OCI-LY3 (cell line): ENCODE measurements around the gene TVP23C.

Experiments used
- H2AFZ ChIP-seq: fragments of 200-600, 300-600 bp; shearing (Covaris generic); 2 replicates; pipeline ENCODE4 v1.6.0; 2014; ENCODE audit warnings: antibody characterized with exemption, low read depth, low read length
- H3K27ac ChIP-seq: fragments of 200-600, 300-600 bp; sonication (generic); 2 replicates; pipeline ENCODE4 v1.5.1; 2014; ENCODE audit warnings: mild to moderate bottlenecking, low read length, moderate library complexity, mixed read lengths
- H3K27me3 ChIP-seq: fragments of 200-600, 300-600 bp; sonication (generic); 2 replicates; pipeline ENCODE4 v1.6.1; 2014; ENCODE audit warnings: low read depth, low read length, mixed read lengths
- H3K36me3 ChIP-seq: fragments of 200-600, 300-600 bp; sonication (generic); replicated peaks from 2 replicates; pipeline ENCODE3; 2014; ENCODE audit warnings: low read depth, low read length, mixed read lengths
- H3K4me1 ChIP-seq: fragments of 300-600, 200-600 bp; sonication (generic); 2 replicates; pipeline ENCODE4 v1.6.1; 2014; ENCODE audit warnings: low read length, mixed read lengths
- H3K4me2 ChIP-seq: fragments of 200-600, 300-600 bp; sonication (generic); 2 replicates; pipeline ENCODE4 v1.6.1; 2014; ENCODE audit warnings: low read length, mixed read lengths
- H3K4me3 ChIP-seq: fragments of 300-600, 200-600 bp; sonication (generic); 2 replicates; pipeline ENCODE4 v1.5.1; 2014; ENCODE audit warnings: antibody characterized with exemption, mild to moderate bottlenecking, low read length, moderate library complexity
- H3K79me2 ChIP-seq: fragments of 300-600, 200-600 bp; shearing (Covaris generic); 2 replicates; pipeline ENCODE4 v1.6.1; 2014; ENCODE audit warnings: mild to moderate bottlenecking, low read length, mixed read lengths
- H3K9ac ChIP-seq: fragments of 300-600, 200-600 bp; shearing (Covaris generic); 2 replicates; pipeline ENCODE4 v1.6.0; 2014; ENCODE audit warnings: mild to moderate bottlenecking, low read length, moderate library complexity
- H3K9me3 ChIP-seq: fragments of 200-600, 300-600 bp; shearing (Covaris generic); 2 replicates; pipeline ENCODE4 v1.6.1; 2014; ENCODE audit warnings: low read length, mixed read lengths; ENCODE audit not compliant: insufficient read depth
- H4K20me1 ChIP-seq: fragments of 200-600, 300-600 bp; sonication (generic); 2 replicates; pipeline ENCODE4 v1.6.1; 2016; ENCODE audit warnings: low read length, mixed read lengths; ENCODE audit not compliant: insufficient read depth
- CTCF ChIP-seq: fragments of 200-600, 300-600 bp; sonication (generic); IDR thresholded peaks from 2 replicates; pipeline ENCODE4 v1.5.1; 2014; ENCODE audit warnings: antibody characterized with exemption, low read length, low read depth
- EZH2phosphoT487 ChIP-seq: fragments of 200-600 bp; shearing (Covaris generic); IDR thresholded peaks from 2 replicates; pipeline ENCODE4 v1.6.1; 2018; ENCODE audit warnings: antibody characterized with exemption, mixed run types, low read depth

The TVP23C gene

GRCh38 chr17:15511142-15511541, 52.1 kb downstream of the TVP23C start:
- Histone ChIP-seq H3K4me1 (peaks cover 5% of the 10 kb centered on the region), H3K4me2 (no peak overlapping the region), H3K9me3 (no peaks in the 10 kb centered on the region), H3K9ac (no peak overlapping the region), H3K4me3 (no peak overlapping the region), H3K79me2 (no peaks in the 10 kb centered on the region), H3K27ac (no peak overlapping the region), H3K36me3 (no peaks in the 10 kb centered on the region), H2AFZ (no peak overlapping the region), H3K27me3 (no peaks in the 10 kb centered on the region), H4K20me1 (no peaks in the 10 kb centered on the region)
- TF ChIP-seq CTCF (no peak), EZH2phosphoT487 (no peak)

GRCh38 chr17:15510361-15510760, 52.9 kb downstream of the TVP23C start:
- no peak overlapping the region for H3K9ac ChIP-seq
- no peak overlapping the region for H2AFZ ChIP-seq
- no peaks in the 10 kb centered on the region for H4K20me1 ChIP-seq
- H3K4me1 ChIP-seq = peaks cover 5% of the 10 kb centered on the region
- H3K4me3 ChIP-seq = no peak overlapping the region
- no peak overlapping the region for H3K27ac ChIP-seq
- TF ChIP-seq CTCF = no peak
- TF ChIP-seq EZH2phosphoT487 = no peak
- H3K27me3 ChIP-seq = no peaks in the 10 kb centered on the region
- no peak overlapping the region for H3K4me2 ChIP-seq
- no peaks in the 10 kb centered on the region for H3K9me3 ChIP-seq
- H3K79me2 ChIP-seq = no peaks in the 10 kb centered on the region
- H3K36me3 ChIP-seq = no peaks in the 10 kb centered on the region

- Histone ChIP-seq H3K4me2 (no peak overlapping the region), H3K9me3 (no peaks in the 10 kb centered on the region), H3K79me2 (no peaks in the 10 kb centered on the region), H3K27me3 (no peaks in the 10 kb centered on the region), H3K4me3 (no peak overlapping the region), H4K20me1 (no peaks in the 10 kb centered on the region), H3K27ac (no peak overlapping the region), H3K36me3 (no peaks in the 10 kb centered on the region), H3K4me1 (peaks cover 5% of the 10 kb centered on the region), H3K9ac (no peak overlapping the region), H2AFZ (no peak overlapping the region)
- TF ChIP-seq EZH2phosphoT487 (no peak), CTCF (no peak)
These were observed 54.2 kb downstream of the TVP23C start for GRCh38 chr17:15509095-15509494.

- Histone ChIP-seq H3K9me3 (no peaks in the 10 kb centered on the region), H2AFZ (no peak overlapping the region)
These were observed 54.8 kb downstream of the TVP23C start for GRCh38 chr17:15508466-15508865.

More at GRCh38 chr17:15508466-15508865, 54.8 kb downstream of the TVP23C start:
- Histone ChIP-seq H3K4me3 (no peak overlapping the region), H3K4me1 (peaks cover 5% of the 10 kb centered on the region), H3K27me3 (no peaks in the 10 kb centered on the region), H4K20me1 (no peaks in the 10 kb centered on the region), H3K36me3 (no peaks in the 10 kb centered on the region), H3K4me2 (no peak overlapping the region), H3K27ac (no peak overlapping the region), H3K79me2 (no peaks in the 10 kb centered on the region), H3K9ac (no peak overlapping the region)
- TF ChIP-seq EZH2phosphoT487 (no peak), CTCF (no peak)
